Stimulated activated CD4-positive, alpha-beta T cell treated with anti-CD3 and anti-CD28 coated beads, Interleukin-2, amount 100 ng/mL, for 24 hours (primary cell): ENCODE results near the gene ARHGEF3.
"Not testable (repeated sequence)": the region's sequence is repeated elsewhere in the genome, so short reads cannot be mapped to it uniquely, and the experiment has no call there.

Experiments
- DNase-seq, 2 donors: peaks; one replicate each; pipeline ENCODE4 v3.0.0-alpha.2; 2020

The ARHGEF3 gene

GRCh38 chr3:56718809-56719208 lies 82.9 kb downstream of the ARHGEF3 start:
- DNase-seq: not testable (repeated sequence)

GRCh38 chr3:56711344-56711743 lies 90.4 kb downstream of the ARHGEF3 start:
- DNase-seq: no peak

- peak in 1 of 2 donors; percentile 27 for DNase-seq
These were observed 94.3 kb downstream of the ARHGEF3 start for GRCh38 chr3:56707412-56707811.

- DNase-seq: no peak
These were observed 95.1 kb downstream of the ARHGEF3 start for GRCh38 chr3:56706629-56707028.

- no peak for DNase-seq
These were observed 97.0 kb downstream of the ARHGEF3 start for GRCh38 chr3:56704706-56705105.

GRCh38 chr3:56702490-56703315 lies 99.0 kb downstream of the ARHGEF3 start:
- DNase-seq: peak in 1 of 2 donors; percentile 55

GRCh38 chr3:56700151-56700550 lies 101.6 kb downstream of the ARHGEF3 start:
- DNase-seq: no peak

- no peak for DNase-seq
These were observed 106.7 kb downstream of the ARHGEF3 start for GRCh38 chr3:56694867-56695683.

GRCh38 chr3:56693750-56694149 lies 108.0 kb downstream of the ARHGEF3 start:
- no peak for DNase-seq

GRCh38 chr3:56692520-56693433 lies 109.0 kb downstream of the ARHGEF3 start:
- DNase-seq: not testable (repeated sequence)

GRCh38 chr3:56692001-56692365 lies 109.8 kb downstream of the ARHGEF3 start:
- DNase-seq: not testable (repeated sequence)

GRCh38 chr3:56691165-56692000 lies 110.4 kb downstream of the ARHGEF3 start:
- no peak for DNase-seq

- no peak for DNase-seq
These were observed 112.4 kb downstream of the ARHGEF3 start for GRCh38 chr3:56689303-56689702.

GRCh38 chr3:56688191-56688590 lies 113.6 kb downstream of the ARHGEF3 start:
- DNase-seq: no peak

- DNase-seq: no peak
These were observed 117.7 kb downstream of the ARHGEF3 start for GRCh38 chr3:56684029-56684428.

- DNase-seq: peak; percentile 87 to 90
These were observed 118.5 kb downstream of the ARHGEF3 start, which contains the start of gene TASOR for GRCh38 chr3:56683122-56683817. TSS of gene TASOR (minus strand) at chr3:56683265. CDS start at chr3:56683006, 259 bp downstream.

GRCh38 chr3:56682462-56683121 lies 119.2 kb downstream of the ARHGEF3 start:
- peak; percentile 78 to 80 for DNase-seq

GRCh38 chr3:56681984-56682461 lies 119.7 kb downstream of the ARHGEF3 start:
- no peak for DNase-seq

GRCh38 chr3:56680054-56680580 lies 121.6 kb downstream of the ARHGEF3 start:
- no peak for DNase-seq
